ENCODE results near the gene CRYGC. TPM values are rescaled to one million over a fixed set of nuclear protein-coding genes. Genes with fewer than 3 reads are reported as not detected.

The CRYGC gene
- total and polyA plus RNA-seq, 2 of the 13 experiments (the other 11 are each of a cell fraction or from before 2014, with no cell fraction given) = 0.20 to 0.27 TPM

DNA sequence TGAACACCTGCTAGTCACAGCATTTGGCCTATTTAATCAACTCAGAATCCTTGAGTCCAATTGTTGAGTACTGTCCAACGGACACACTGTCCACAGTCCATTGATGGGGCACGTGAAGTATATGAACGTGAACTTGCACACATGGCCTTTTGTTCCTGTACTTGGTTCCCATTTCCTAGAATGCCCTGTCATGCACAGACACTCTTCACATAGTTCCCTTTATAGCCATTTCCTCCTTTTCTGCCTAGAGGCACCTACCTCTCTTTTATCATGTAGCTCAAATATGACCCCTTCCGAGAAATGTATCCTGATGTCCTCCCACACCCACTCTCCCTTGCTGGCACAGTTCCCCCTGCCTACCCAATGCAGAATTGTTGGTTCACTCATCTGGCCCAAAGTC, 42.5 kb upstream of the CRYGC start (continued):
- TF ChIP-seq, protein P1, sequence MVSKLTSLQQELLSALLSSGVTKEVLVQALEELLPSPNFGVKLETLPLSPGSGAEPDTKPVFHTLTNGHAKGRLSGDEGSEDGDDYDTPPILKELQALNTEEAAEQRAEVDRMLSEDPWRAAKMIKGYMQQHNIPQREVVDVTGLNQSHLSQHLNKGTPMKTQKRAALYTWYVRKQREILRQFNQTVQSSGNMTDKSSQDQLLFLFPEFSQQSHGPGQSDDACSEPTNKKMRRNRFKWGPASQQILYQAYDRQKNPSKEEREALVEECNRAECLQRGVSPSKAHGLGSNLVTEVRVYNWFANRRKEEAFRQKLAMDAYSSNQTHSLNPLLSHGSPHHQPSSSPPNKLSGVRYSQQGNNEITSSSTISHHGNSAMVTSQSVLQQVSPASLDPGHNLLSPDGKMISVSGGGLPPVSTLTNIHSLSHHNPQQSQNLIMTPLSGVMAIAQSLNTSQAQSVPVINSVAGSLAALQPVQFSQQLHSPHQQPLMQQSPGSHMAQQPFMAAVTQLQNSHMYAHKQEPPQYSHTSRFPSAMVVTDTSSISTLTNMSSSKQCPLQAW (CRISPR knock-in tag; IDR thresholded peaks at IDR 0.05) = no peak
- TF ChIP-seq MIER2 (CRISPR knock-in tag; IDR thresholded peaks at IDR 0.05) (no peak), FOXP1 (IDR thresholded peaks at IDR 0.05) (no peak), FOXP1 (CRISPR knock-in tag; IDR thresholded peaks at IDR 0.05) (no peak), TBL1XR1 (IDR thresholded peaks at IDR 0.05; ENCODE audit: borderline replicate concordance, low read length, partially characterized antibody) (peak; percentile 27), BCL6 (CRISPR knock-in tag; IDR thresholded peaks at IDR 0.05) (peak; percentile 96), SOX13 (IDR thresholded peaks at IDR 0.05) (no peak), SOX13 (CRISPR knock-in tag; conservative IDR thresholded peaks at IDR 0.05 in 1 of 2, IDR thresholded peaks at IDR 0.05 in 1 of 2) (0 out of 4 replicates have a peak, but pooled peaks of 1 of the 2 experiments have one; percentile 7), ZNF101 (CRISPR knock-in tag; IDR thresholded peaks at IDR 0.05; ENCODE audit: borderline replicate concordance, low read depth) (no peak), ZNF841 (CRISPR knock-in tag; IDR thresholded peaks at IDR 0.05; ENCODE audit: borderline replicate concordance) (no peak), SKI (IDR thresholded peaks at IDR 0.05; ENCODE audit: partially characterized antibody) (peak; percentile 46), FOXK2 (IDR thresholded peaks at IDR 0.05) (no peak), RARA (CRISPR knock-in tag; IDR thresholded peaks at IDR 0.05) (peak; percentile 45), ZNF614 (CRISPR knock-in tag; IDR thresholded peaks at IDR 0.05; ENCODE audit: borderline replicate concordance) (no peak), ZNF547 (CRISPR knock-in tag; IDR thresholded peaks at IDR 0.05) (no peak)
- TF ChIP-seq, protein P2, sequence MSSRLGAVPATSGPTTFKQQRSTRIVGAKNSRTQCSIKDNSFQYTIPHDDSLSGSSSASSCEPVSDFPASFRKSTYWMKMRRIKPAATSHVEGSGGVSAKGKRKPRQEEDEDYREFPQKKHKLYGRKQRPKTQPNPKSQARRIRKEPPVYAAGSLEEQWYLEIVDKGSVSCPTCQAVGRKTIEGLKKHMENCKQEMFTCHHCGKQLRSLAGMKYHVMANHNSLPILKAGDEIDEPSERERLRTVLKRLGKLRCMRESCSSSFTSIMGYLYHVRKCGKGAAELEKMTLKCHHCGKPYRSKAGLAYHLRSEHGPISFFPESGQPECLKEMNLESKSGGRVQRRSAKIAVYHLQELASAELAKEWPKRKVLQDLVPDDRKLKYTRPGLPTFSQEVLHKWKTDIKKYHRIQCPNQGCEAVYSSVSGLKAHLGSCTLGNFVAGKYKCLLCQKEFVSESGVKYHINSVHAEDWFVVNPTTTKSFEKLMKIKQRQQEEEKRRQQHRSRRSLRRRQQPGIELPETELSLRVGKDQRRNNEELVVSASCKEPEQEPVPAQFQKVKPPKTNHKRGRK (CRISPR knock-in tag; IDR thresholded peaks at IDR 0.05) = no peak

All from HepG2 (cell line).